ENCODE data around the gene SYNE3.

- TF ChIP-seq, protein P1, sequence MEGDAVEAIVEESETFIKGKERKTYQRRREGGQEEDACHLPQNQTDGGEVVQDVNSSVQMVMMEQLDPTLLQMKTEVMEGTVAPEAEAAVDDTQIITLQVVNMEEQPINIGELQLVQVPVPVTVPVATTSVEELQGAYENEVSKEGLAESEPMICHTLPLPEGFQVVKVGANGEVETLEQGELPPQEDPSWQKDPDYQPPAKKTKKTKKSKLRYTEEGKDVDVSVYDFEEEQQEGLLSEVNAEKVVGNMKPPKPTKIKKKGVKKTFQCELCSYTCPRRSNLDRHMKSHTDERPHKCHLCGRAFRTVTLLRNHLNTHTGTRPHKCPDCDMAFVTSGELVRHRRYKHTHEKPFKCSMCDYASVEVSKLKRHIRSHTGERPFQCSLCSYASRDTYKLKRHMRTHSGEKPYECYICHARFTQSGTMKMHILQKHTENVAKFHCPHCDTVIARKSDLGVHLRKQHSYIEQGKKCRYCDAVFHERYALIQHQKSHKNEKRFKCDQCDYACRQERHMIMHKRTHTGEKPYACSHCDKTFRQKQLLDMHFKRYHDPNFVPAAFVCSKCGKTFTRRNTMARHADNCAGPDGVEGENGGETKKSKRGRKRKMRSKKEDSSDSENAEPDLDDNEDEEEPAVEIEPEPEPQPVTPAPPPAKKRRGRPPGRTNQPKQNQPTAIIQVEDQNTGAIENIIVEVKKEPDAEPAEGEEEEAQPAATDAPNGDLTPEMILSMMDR (IDR thresholded peaks at IDR 0.05; ENCODE audit: insufficient read depth, low read depth, low read length), result no peak
- TF ChIP-seq EZH2 (IDR thresholded peaks at IDR 0.05; ENCODE audit: insufficient read depth, low read length), result no peak
These were observed 49.2 kb downstream of the SYNE3 start for GRCh38 chr14:95467232-95467631.

Data from astrocyte (in vitro differentiated cells and primary cell).